OCI-LY3 (cell line): ENCODE measurements around the gene NAP1L1.

ENCODE experiments used
- CTCF ChIP-seq: fragments of 200-600, 300-600 bp; sonication (generic); IDR thresholded peaks from 2 replicates; pipeline ENCODE4 v1.5.1; 2014; ENCODE audit warnings: antibody characterized with exemption, low read length, low read depth
- EZH2phosphoT487 ChIP-seq: fragments of 200-600 bp; shearing (Covaris generic); IDR thresholded peaks from 2 replicates; pipeline ENCODE4 v1.6.1; 2018; ENCODE audit warnings: antibody characterized with exemption, mixed run types, low read depth

- TF ChIP-seq CTCF (no peak), EZH2phosphoT487 (no peak)
Observed at GRCh38 chr12:75994069-75994740, 90.3 kb downstream of the NAP1L1 start.
